Hematopoietic multipotent progenitor cell (in vitro differentiated cells): ENCODE measurements around the gene FAM3D. TPM values are rescaled to one million over a fixed set of nuclear protein-coding genes. Genes with fewer than 3 reads are reported as not detected.

Experiments used
- DNase-seq, 3 donors: peaks; one replicate each; pipeline ENCODE4 v3.0.0-alpha.2; 2011 to 2015; ENCODE audit warnings: low read depth in 2 of 3, low spot score in 2 of 3
- total RNA-seq: library from RNA; depleted of rRNA; stranded (reverse); fragments of >200 nt; gene quantifications from one replicate; pipeline ENCODE4 v1.2.3, GENCODE V29; 2012

The FAM3D gene
- total RNA-seq, 1 donor = not detected

DNA sequence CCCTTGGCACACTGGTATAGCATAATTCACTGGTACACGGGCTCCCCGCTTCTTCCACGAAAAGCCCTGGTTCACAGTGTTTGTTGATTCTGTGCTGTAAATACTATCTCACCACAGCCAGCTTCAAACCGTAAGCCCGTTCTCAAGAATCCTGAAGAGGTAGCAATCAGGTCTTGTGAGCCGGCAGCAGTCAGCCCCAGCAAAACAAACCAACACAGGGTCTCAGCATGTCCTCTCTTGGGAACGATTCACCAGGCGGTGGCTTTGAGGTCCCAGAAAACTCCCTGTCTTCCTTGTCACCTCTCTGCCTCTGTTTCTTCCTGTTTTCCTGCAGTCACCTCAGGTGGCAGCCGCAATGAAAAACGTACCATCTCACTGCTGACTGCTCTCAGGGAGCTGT, 19.1 kb upstream of the FAM3D start:
- DNase-seq = no peak

GRCh38 chr3:58683466-58683865, 16.9 kb upstream of the FAM3D start:
- DNase-seq = no peak

GRCh38 chr3:58683001-58683458, 16.5 kb upstream of the FAM3D start:
- peak in 1 of 3 donors; percentile 63 for DNase-seq

DNA sequence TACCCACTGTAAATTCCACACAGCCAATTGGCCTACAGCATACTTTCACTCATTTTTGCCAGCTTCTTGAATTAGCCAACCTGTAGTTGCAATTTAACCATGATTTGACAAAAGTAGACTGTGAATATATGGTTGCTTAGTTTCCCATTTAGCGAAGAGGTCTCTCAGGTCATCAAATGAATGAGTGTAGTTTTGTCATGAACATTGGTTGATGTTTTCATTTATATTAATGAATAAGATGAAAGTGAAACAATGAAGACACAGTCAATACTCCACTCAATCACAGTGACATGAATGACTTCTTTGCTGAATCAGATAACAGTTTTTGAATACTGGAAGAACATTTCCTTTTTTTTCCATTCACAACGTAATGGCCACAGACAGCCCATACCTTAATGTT, 15.3 kb upstream of the FAM3D start:
- no peak for DNase-seq

DNA sequence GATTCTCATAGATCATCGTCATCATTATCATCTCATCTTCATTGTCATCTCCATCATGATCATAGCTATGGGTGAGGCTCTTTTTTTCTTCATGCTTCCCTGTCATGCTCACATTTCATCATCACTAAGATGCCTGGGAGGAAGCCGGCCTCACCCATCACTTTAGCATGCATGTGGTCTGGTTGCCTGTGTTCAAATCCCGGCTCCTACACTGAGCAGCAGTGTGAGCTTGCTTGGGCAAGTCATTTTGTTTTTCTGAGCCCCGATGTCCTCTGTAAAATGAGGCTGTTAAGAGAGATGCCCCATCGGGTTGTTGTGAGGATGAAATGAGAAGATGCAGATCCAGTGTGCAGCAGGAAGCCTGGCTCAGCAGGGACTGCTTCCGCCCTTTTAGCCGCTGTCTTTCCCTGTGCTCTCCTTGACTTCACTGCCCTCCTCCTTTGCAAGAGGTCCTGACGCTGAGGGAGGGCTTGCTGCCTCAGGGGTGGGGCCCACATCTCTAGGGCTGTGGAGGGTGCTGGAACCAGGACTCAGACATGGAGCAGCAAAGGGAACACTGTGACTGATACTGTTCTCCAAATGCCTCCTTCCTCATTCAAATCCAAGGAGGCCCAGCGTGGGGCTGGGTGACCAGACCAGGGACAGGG, 14.4 kb upstream of the FAM3D start:
- no peak for DNase-seq

DNA sequence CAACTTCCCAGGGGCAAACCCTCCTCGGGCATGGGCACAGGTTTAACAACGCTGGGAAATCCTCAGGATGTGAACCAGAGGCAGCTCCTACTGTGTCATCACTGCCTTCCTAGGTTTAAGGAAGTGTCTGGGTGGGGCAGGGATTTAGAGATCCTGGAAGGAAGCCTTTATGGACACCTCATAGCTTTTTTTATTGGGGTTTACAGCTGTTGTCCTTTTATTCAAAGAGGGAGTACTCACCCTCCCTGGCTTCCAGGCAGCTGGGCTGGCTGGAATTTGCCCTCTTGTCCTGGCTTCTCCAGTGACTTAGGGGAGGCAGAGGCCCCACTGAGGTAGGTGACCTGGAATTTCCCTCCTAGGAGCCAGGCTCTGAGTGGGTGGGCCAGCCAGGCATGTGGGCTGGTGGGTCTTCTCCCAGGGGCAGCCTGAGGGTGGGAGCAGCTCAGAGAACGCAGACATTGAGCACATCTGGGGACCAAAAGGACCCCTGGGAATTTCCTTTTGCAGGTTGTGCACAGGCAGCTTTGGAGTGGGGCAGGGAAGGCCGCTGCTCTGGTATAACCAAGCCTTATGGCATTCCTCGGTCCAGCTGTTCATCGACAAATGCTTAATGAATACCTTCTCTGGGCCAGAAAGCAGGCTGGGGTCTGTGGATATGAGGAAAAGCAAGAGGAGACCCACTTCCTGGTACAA, 13.5 kb upstream of the FAM3D start:
- DNase-seq = no peak

DNA sequence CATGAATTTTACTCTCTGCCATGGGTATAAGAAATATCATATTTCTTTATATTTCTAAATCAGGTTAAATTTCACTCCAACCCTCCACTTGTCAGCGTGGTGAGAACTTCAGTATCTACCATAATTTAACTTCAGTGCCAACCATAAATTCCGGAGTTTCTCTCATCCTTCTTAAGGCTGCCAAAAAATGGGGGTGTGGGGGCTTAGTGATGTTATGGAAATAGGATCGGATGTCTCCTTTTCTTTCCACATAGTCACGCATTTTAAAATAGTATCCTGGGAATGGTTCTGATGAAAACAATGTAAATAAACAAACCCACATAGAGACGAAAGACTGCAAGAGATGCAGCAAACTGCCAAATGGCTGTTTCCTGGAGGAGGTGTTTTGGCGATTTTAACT, 12.9 kb upstream of the FAM3D start:
- no peak for DNase-seq

DNA sequence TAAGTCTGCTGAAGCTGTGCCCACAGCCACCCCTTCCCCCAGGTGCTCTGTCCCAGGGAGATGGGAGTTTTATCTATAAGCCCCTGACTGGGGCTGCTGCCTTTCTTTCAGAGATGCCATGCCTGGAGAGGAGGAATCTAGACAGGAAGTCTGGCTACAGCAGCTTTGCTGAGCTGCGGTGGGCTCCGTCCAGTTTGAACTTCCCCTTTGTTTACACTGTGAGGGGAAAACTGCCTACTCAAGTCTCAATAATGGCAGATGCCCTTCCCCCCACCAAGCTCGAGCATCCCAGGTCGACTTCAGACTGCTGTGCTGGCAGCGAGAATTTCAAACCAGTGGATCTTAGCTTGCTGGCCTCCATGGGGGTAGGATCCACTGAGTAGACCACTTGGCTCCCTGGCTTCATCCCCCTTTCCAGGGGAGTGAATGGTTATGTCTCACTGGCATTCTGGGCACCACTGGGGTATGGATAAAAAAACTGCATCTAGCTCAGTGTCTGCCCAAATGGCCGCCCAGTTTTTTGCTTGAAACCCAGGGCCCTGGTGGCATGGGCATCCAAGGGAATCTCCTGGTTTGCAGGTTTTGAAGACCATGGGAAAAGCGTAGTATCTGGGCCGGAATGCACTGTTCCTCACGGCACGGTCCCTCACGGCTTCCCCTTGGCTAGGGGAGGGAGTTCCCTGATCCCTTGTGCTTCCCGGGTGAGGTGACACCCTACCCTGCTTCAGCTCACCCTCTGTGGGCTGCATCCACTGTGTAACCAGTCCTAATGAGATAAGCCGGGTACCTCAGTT, 11.8 kb upstream of the FAM3D start:
- DNase-seq = peak in 2 of 3 donors; percentile 45 to 91

- no peak for DNase-seq
Measured at GRCh38 chr3:58672880-58673279, 6.3 kb upstream of the FAM3D start.

- no peak for DNase-seq
Measured at GRCh38 chr3:58672451-58672850, 5.9 kb upstream of the FAM3D start.

- DNase-seq = no peak
Measured at GRCh38 chr3:58670506-58671135, 4.0 kb upstream of the FAM3D start.

- no peak for DNase-seq
Measured at GRCh38 chr3:58668247-58668646, 1.7 kb upstream of the FAM3D start.

- DNase-seq = no peak
Measured at GRCh38 chr3:58667704-58668103, 1.1 kb upstream of the FAM3D start.

GRCh38 chr3:58667229-58667628, 655 bp upstream of the FAM3D start:
- no peak for DNase-seq

GRCh38 chr3:58665405-58665804, 1.2 kb downstream of the FAM3D start:
- no peak for DNase-seq

GRCh38 chr3:58664611-58665010, 2.0 kb downstream of the FAM3D start:
- DNase-seq = no peak

- no peak for DNase-seq
Measured at GRCh38 chr3:58661836-58662420, 4.6 kb downstream of the FAM3D start.

- DNase-seq = no peak
Measured at GRCh38 chr3:58660998-58661397, 5.6 kb downstream of the FAM3D start.

DNA sequence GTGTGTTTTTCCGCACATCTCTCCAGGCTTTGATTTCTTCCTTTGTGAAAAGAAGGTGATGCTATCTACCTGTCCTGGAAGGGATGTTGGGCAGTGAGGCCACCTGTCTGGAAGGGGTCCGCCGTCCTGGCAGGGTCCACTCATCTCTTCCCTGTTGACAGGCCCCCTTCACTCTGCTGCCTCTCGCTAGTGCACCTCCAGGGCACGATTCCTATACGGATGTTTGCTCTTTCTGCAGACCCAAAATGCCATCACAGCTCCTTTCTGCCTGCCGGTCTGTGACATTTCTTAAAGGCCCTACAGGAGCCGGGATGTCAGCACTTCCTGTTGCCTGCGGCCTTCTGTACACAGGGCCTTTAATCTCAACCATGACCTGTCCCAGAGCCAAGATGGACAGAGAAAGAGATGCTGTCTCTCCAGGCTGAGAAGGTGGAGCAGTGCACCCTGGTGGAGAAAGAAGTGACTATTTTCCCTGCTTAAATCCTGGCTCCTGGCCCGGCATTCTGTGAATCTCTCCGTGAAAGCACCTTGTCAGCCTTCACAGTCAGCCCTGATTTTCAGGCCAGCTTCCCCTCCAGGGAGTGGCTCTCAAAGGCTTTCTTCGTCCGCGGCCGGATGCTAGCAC, 7.4 kb downstream of the FAM3D start:
- DNase-seq = no peak

DNA sequence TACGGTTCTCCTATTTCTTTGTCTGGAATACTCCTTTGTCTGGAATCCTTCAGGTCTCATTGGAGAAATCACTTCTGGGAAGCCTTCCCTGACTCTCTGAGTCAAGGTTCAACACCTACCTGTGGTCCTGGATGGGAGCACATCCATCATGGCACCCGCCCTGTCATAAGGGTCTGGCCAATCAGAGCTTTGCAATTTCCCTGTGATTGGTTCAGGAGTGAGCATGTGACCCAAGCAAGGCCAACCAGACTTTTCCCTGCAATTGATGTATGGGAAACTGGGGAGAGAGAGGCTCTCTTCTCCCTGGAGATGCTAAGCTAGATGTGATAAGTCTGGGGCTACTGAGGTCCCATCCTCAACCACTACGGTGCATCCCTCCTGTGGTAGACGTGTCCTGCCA, 8.1 kb downstream of the FAM3D start:
- DNase-seq = no peak
